ENCODE data around the gene ZNF420.

The ZNF420 gene

GRCh38 chr19:37077934-37078716 lies at the start of gene ZNF420:
Gene ZNF420 (plus strand): TSS chr19:37078433. CDS start chr19:37089119, 10,686 bp downstream.
- H3K4me3 ChIP-seq (ENCODE audit: low read depth, low read length, poor library complexity, severe bottlenecking), result peak within 1 kb of the TSS; percentile 82
- H3K79me2 ChIP-seq (ENCODE audit: insufficient read depth, low read length), result peaks cover 27% of the 10 kb centered on the region
- no peaks in the 10 kb centered on the region for H3F3A ChIP-seq (ENCODE audit: insufficient read depth, low read length)
- H4K20me1 ChIP-seq (ENCODE audit: insufficient read depth, low read length), result no peaks in the 10 kb centered on the region
- TF ChIP-seq CTCF (IDR thresholded peaks at IDR 0.05; ENCODE audit: low read length) (no peak), EZH2 (IDR thresholded peaks at IDR 0.05; ENCODE audit: borderline replicate concordance, low read length) (no peak)
- peak within 1 kb of the TSS; percentile 81 for H3K4me2 ChIP-seq (ENCODE audit: low read length)
- H3K9me2 ChIP-seq (ENCODE audit: low read depth, low read length), result no peaks in the 10 kb centered on the region
- H3K9ac ChIP-seq (ENCODE audit: low read length), result peak within 1 kb of the TSS; percentile 77
- peaks cover 15% of the 10 kb centered on the region for H3K36me3 ChIP-seq (ENCODE audit: insufficient read depth, low read length)
- H2AFZ ChIP-seq (ENCODE audit: low read length), result peak within 1 kb of the TSS; percentile 94
- H3K27me3 ChIP-seq (ENCODE audit: insufficient read depth, low read length), result no peaks in the 10 kb centered on the region
- H3K27ac ChIP-seq (ENCODE audit: low read depth, low read length, poor library complexity, severe bottlenecking), result peak within 1 kb of the TSS; percentile 54
- H3K4me1 ChIP-seq (ENCODE audit: insufficient read depth, low read length, severe bottlenecking), result peaks cover 19% of the 10 kb centered on the region
- H3K9me3 ChIP-seq (ENCODE audit: low read length), result peaks cover 16% of the 10 kb centered on the region; the same call in 1 of the 2 replicates

GRCh38 chr19:37045140-37045539 lies 33.1 kb upstream of the ZNF420 start:
- Histone ChIP-seq H3K9me2 (ENCODE audit: low read depth, low read length) (no peaks in the 10 kb centered on the region), H4K20me1 (ENCODE audit: insufficient read depth, low read length) (no peaks in the 10 kb centered on the region), H3K9ac (ENCODE audit: low read length) (no peak overlapping the region), H3K4me2 (ENCODE audit: low read length) (no peak overlapping the region), H3F3A (ENCODE audit: insufficient read depth, low read length) (no peaks in the 10 kb centered on the region), H3K4me1 (ENCODE audit: insufficient read depth, low read length, severe bottlenecking) (no peaks in the 10 kb centered on the region), H3K9me3 (ENCODE audit: low read length) (0 out of 2 replicates have a peak, but pooled peaks cover 2% of the 10 kb centered on the region), H3K4me3 (ENCODE audit: low read depth, low read length, poor library complexity, severe bottlenecking) (no peak overlapping the region), H3K79me2 (ENCODE audit: insufficient read depth, low read length) (no peaks in the 10 kb centered on the region), H3K36me3 (ENCODE audit: insufficient read depth, low read length) (no peaks in the 10 kb centered on the region), H3K27me3 (ENCODE audit: insufficient read depth, low read length) (no peaks in the 10 kb centered on the region), H2AFZ (ENCODE audit: low read length) (no peak overlapping the region), H3K27ac (ENCODE audit: low read depth, low read length, poor library complexity, severe bottlenecking) (no peak overlapping the region)
- TF ChIP-seq EZH2 (IDR thresholded peaks at IDR 0.05; ENCODE audit: borderline replicate concordance, low read length) (no peak), CTCF (IDR thresholded peaks at IDR 0.05; ENCODE audit: low read length) (no peak)

- Histone ChIP-seq H3K4me3 (ENCODE audit: low read depth, low read length, poor library complexity, severe bottlenecking) (no peak overlapping the region), H2AFZ (ENCODE audit: low read length) (no peak overlapping the region), H3K9me3 (ENCODE audit: low read length) (no peaks in the 10 kb centered on the region), H3K4me2 (ENCODE audit: low read length) (no peak overlapping the region), H3K9ac (ENCODE audit: low read length) (no peak overlapping the region), H3K4me1 (ENCODE audit: insufficient read depth, low read length, severe bottlenecking) (no peaks in the 10 kb centered on the region), H3K27me3 (ENCODE audit: insufficient read depth, low read length) (no peaks in the 10 kb centered on the region), H3K27ac (ENCODE audit: low read depth, low read length, poor library complexity, severe bottlenecking) (no peak overlapping the region), H3K36me3 (ENCODE audit: insufficient read depth, low read length) (no peaks in the 10 kb centered on the region), H4K20me1 (ENCODE audit: insufficient read depth, low read length) (no peaks in the 10 kb centered on the region), H3K79me2 (ENCODE audit: insufficient read depth, low read length) (no peaks in the 10 kb centered on the region), H3K9me2 (ENCODE audit: low read depth, low read length) (no peaks in the 10 kb centered on the region), H3F3A (ENCODE audit: insufficient read depth, low read length) (no peaks in the 10 kb centered on the region)
- TF ChIP-seq EZH2 (IDR thresholded peaks at IDR 0.05; ENCODE audit: borderline replicate concordance, low read length) (no peak), CTCF (IDR thresholded peaks at IDR 0.05; ENCODE audit: low read length) (no peak)
These were observed 22.9 kb upstream of the ZNF420 start for GRCh38 chr19:37055330-37055729.

Data from OCI-LY1 (cell line).